ENCODE data around the gene ZNF611.

DNA sequence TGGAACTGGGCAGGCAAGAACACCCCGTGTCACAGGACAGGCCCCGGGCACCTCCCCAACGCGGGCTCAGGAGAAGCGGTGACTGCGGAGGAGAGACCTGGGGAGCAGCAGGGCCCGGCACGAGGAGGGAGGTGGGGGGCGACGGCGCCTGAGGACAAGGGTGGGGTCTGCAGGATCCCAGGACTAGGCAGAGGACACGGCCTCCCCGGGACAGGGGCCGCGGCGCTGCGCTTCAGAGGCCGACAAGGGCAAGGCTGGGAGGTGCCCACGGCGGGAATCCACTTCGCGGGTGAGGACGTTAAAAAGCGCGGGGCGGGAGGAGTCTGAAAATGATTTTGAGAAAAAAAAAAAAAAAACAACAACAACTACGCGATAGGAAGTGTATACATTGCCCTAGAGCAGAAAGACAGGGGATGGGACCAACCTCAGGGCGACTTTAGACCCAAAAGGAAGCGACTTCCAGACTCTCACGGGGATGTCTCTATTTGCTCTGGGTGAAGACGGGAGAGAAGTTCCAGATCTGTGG lies 44.9 kb downstream of the ZNF611 start:
- TF ChIP-seq, protein P1, sequence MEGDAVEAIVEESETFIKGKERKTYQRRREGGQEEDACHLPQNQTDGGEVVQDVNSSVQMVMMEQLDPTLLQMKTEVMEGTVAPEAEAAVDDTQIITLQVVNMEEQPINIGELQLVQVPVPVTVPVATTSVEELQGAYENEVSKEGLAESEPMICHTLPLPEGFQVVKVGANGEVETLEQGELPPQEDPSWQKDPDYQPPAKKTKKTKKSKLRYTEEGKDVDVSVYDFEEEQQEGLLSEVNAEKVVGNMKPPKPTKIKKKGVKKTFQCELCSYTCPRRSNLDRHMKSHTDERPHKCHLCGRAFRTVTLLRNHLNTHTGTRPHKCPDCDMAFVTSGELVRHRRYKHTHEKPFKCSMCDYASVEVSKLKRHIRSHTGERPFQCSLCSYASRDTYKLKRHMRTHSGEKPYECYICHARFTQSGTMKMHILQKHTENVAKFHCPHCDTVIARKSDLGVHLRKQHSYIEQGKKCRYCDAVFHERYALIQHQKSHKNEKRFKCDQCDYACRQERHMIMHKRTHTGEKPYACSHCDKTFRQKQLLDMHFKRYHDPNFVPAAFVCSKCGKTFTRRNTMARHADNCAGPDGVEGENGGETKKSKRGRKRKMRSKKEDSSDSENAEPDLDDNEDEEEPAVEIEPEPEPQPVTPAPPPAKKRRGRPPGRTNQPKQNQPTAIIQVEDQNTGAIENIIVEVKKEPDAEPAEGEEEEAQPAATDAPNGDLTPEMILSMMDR (IDR thresholded peaks at IDR 0.05; ENCODE audit: low read depth, low read length, poor library complexity, severe bottlenecking), result no peak
- no peak for TF ChIP-seq EZH2phosphoT487 (IDR thresholded peaks at IDR 0.05; ENCODE audit: borderline replicate concordance, low read length)

All from DOHH2 (cell line).